Liver (tissue), 9 donors: ENCODE measurements around the gene SLC8A3. TPM values are rescaled to one million over a fixed set of nuclear protein-coding genes. Genes with fewer than 3 reads are reported as not detected.

ENCODE experiments used
- DNase-seq: peaks from one replicate; pipeline ENCODE4 v3.0.0-alpha.2; 2017; ENCODE audit warnings: low spot score
- H3K27ac ChIP-seq, 2 donors: one replicate each; pipeline ENCODE4 v1.7.0; 2013; ENCODE audit warnings: inconsistent platforms in 2 of 2, low read length in 2 of 2, control low read depth in 1 of 2, low read depth in 1 of 2, mild to moderate bottlenecking in 1 of 2
- H3K27me3 ChIP-seq, 4 donors: one replicate each; pipeline versions ENCODE4 v1.6.1 to v1.7.0; 2013; ENCODE audit warnings: low read length in 3 of 4, inconsistent platforms in 1 of 4, mild to moderate bottlenecking in 1 of 4, moderate library complexity in 1 of 4; ENCODE audit not compliant: control insufficient read depth in 4 of 4, insufficient read depth in 4 of 4
- H3K36me3 ChIP-seq, 4 donors: one replicate each; pipeline versions ENCODE4 v1.6.1 to v1.7.0; 2013; ENCODE audit warnings: low read length in 3 of 4, mild to moderate bottlenecking in 3 of 4, low read depth in 1 of 4, moderate library complexity in 1 of 4; ENCODE audit not compliant: control insufficient read depth in 4 of 4, insufficient read depth in 3 of 4
- H3K4me1 ChIP-seq, 4 donors: one replicate each; pipeline versions ENCODE4 v1.6.1 to v1.7.0; 2013; ENCODE audit warnings: low read length in 3 of 4, mild to moderate bottlenecking in 3 of 4, moderate library complexity in 1 of 4; ENCODE audit not compliant: control insufficient read depth in 4 of 4, insufficient read depth in 4 of 4
- H3K4me3 ChIP-seq, 3 donors: one replicate each; pipeline versions ENCODE4 v1.6.1 to v1.7.0; 2013; ENCODE audit warnings: low read length in 3 of 3, control low read depth in 1 of 3, low read depth in 1 of 3, mild to moderate bottlenecking in 1 of 3
- H3K9ac ChIP-seq, 2 donors: one replicate each; pipeline ENCODE4 v1.7.0; 2013; ENCODE audit warnings: low read length in 2 of 2, mild to moderate bottlenecking in 2 of 2, moderate library complexity in 2 of 2, control low read depth in 1 of 2, low read depth in 1 of 2
- H3K9me3 ChIP-seq, 4 donors: one replicate each; pipeline versions ENCODE4 v1.6.1 to v1.7.0; 2013; ENCODE audit warnings: low read length in 3 of 4; ENCODE audit not compliant: control insufficient read depth in 4 of 4
- EGR1 ChIP-seq, 2 donors: IDR thresholded peaks; 2 replicates each; pipeline ENCODE4 v1.6.1; 2016 to 2018; ENCODE audit warnings: antibody characterized with exemption in 2 of 2, low read depth in 2 of 2
- FOXA1 ChIP-seq: IDR thresholded peaks from 2 replicates; pipeline ENCODE4 v1.6.1; 2016; ENCODE audit warnings: antibody characterized with exemption
- FOXA2 ChIP-seq: IDR thresholded peaks from 2 replicates; pipeline ENCODE4 v1.6.1; 2016; ENCODE audit warnings: antibody characterized with exemption
- GABPA ChIP-seq, 2 donors: IDR thresholded peaks in 1 of 2; conservative IDR thresholded peaks in 1 of 2; 2 replicates each; pipeline ENCODE4 v1.6.1; 2016; ENCODE audit warnings: antibody characterized with exemption in 2 of 2, mild to moderate bottlenecking in 1 of 2, moderate library complexity in 1 of 2
- HNF4A ChIP-seq, 2 donors: conservative IDR thresholded peaks; 2 replicates each; pipeline ENCODE4 v1.6.1; 2016; ENCODE audit warnings: antibody characterized with exemption in 2 of 2, mild to moderate bottlenecking in 2 of 2
- HNF4G ChIP-seq: IDR thresholded peaks from 2 replicates; pipeline ENCODE4 v1.6.1; 2016; ENCODE audit warnings: antibody characterized with exemption
- JUND ChIP-seq, 2 donors: IDR thresholded peaks; 2 replicates each; pipeline ENCODE4 v1.6.1; 2016; ENCODE audit warnings: antibody characterized with exemption in 2 of 2
- NR2F2 ChIP-seq: IDR thresholded peaks from 2 replicates; pipeline ENCODE4 v1.6.1; 2016; ENCODE audit warnings: antibody characterized with exemption
- RAD21 ChIP-seq, 2 donors: IDR thresholded peaks; 2 replicates each; pipeline ENCODE4 v1.6.1; 2016; ENCODE audit warnings: antibody characterized with exemption in 2 of 2, mild to moderate bottlenecking in 2 of 2
- RXRA ChIP-seq, 2 donors: IDR thresholded peaks; 2 replicates each; pipeline ENCODE4 v1.6.1; 2017 to 2018; ENCODE audit warnings: antibody characterized with exemption in 2 of 2, mild to moderate bottlenecking in 1 of 2
- SP1 ChIP-seq: IDR thresholded peaks from 2 replicates; pipeline ENCODE4 v1.6.1; 2018; ENCODE audit warnings: antibody characterized with exemption, mild to moderate bottlenecking
- TAF1 ChIP-seq: conservative IDR thresholded peaks from 2 replicates; pipeline ENCODE4 v1.6.1; 2016; ENCODE audit warnings: antibody characterized with exemption, mild to moderate bottlenecking
- YY1 ChIP-seq: IDR thresholded peaks from 2 replicates; pipeline ENCODE4 v1.6.1; 2016; ENCODE audit warnings: antibody characterized with exemption, mild to moderate bottlenecking
- WGBS: extraction: QIAGEN DNeasy Blood & Tissue Kit; methylation state at CpG from one replicate; pipeline ENCODE4 v1.1.7; 2013; 5-methylcytosine and 5-hydroxymethylcytosine counted together
- polyA plus RNA-seq, 2 donors: library from polyadenylated mRNA; stranded (reverse) in 1 of 2; unstranded in 1 of 2; fragments of 200-250 nt in 1 of 2; fragments of >200 nt in 1 of 2; fragmentation: Nextera tagmentation in 1 of 2; extraction: Ambion mirVana in 1 of 2; gene quantifications; one replicate each; pipeline versions ENCODE4 v1.2.1 to v1.2.3, GENCODE V29; 2013 to 2015
- total RNA-seq, 2 donors: library from RNA; depleted of rRNA; stranded (reverse); fragments of >200 nt; gene quantifications; one replicate each; pipeline ENCODE4 v1.2.3, GENCODE V29; 2014
- TF ChIP-seq, protein P1 (sequence below): IDR thresholded peaks from 2 replicates; pipeline ENCODE4 v1.6.1; 2016; ENCODE audit warnings: antibody characterized with exemption, mild to moderate bottlenecking
- TF ChIP-seq, protein P2 (sequence below): IDR thresholded peaks from 2 replicates; pipeline ENCODE4 v1.6.1; 2016; ENCODE audit warnings: antibody characterized with exemption
- TF ChIP-seq, protein P3 (sequence below): IDR thresholded peaks from 2 replicates; pipeline ENCODE4 v1.6.1; 2016; ENCODE audit warnings: antibody characterized with exemption
- TF ChIP-seq, protein P4 (sequence below): IDR thresholded peaks from 2 replicates; pipeline ENCODE4 v1.6.1; 2016; ENCODE audit warnings: antibody characterized with exemption
- TF ChIP-seq, protein P5 (sequence below): fragments of 150-350 bp; IDR thresholded peaks from 2 replicates; pipeline ENCODE4 v1.5.1; 2017; ENCODE audit warnings: improper control_type of control experiment, low read depth, low read length; ENCODE audit not compliant: missing input control
- donor health status: healthy.
- donor health status: healthy.
- donor health status: healthy.
- donor health status: healthy.
- donor health status: healthy.

SLC8A3 gene
- total and polyA plus RNA-seq, 4 donors: 0.05 to 0.56 (median 0.10) TPM; not detected in 1

DNA sequence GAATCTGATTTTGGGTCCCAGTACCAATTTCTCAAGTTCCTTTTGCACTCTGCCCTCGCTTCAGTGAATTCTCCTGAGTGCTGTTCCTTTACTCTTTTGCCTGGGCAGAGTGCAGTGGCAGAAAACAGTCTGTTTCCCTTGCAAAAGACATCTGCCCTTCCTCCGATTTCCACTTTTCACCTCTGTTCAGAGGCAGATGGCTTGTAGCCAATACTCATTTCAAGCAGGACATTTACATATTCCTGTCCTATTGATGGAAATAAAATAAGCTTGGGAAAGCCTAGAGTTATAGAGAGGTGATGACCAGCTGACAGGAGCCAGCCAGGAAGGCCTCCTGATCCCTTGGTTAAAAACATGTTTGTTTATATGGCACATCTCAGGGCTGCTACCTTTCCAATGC, 111.0 kb downstream of the SLC8A3 start:
- WGBS: 71% methylated on average over 2 of the region's 2 CpGs
- H3K27me3 ChIP-seq: no peaks in the 10 kb centered on the region
- H3K4me1 ChIP-seq: no peaks in the 10 kb centered on the region
- H3K9ac ChIP-seq: no peak overlapping the region
- no peaks in the 10 kb centered on the region for H3K36me3 ChIP-seq
- H3K9me3 ChIP-seq: no peaks in the 10 kb centered on the region
- TF ChIP-seq JUND (IDR thresholded peaks at IDR 0.05): no peak
- H3K4me3 ChIP-seq: no peak overlapping the region
- no peak for DNase-seq
- no peak overlapping the region for H3K27ac ChIP-seq

DNA sequence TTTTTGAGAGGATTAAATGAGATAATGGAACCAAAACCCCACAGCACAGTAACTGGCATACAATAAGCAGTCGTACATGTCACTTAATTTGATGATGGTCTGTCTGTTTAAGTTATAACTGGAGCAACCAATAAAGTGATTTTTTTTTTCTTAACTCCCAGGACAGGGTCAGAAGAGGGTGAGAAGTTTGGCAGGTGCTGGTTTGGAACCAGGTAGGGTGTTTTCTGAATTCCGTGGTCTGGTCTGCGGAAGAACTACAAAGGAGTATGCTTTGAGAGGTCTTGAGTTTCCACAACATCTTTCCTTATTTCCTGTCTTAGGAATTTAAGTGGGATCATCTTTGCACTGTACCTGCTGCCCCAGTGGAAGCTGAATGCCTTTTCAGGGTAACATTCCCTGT, 111.7 kb downstream of the SLC8A3 start:
- Histone ChIP-seq H3K4me3 (no peak overlapping the region), H3K9ac (no peak overlapping the region), H3K27ac (no peak overlapping the region), H3K4me1 (no peaks in the 10 kb centered on the region), H3K27me3 (no peaks in the 10 kb centered on the region), H3K36me3 (no peaks in the 10 kb centered on the region), H3K9me3 (no peaks in the 10 kb centered on the region)
- 91% methylated on average over 3 of the region's 3 CpGs for WGBS
- DNase-seq: no peak
- TF ChIP-seq HNF4A (conservative IDR thresholded peaks at IDR 0.05): no peak
- no peak for TF ChIP-seq EGR1 (IDR thresholded peaks at IDR 0.05; ENCODE audit: low read depth in 2 of 2)
- no peak for TF ChIP-seq FOXA2
- TF ChIP-seq, protein P1, sequence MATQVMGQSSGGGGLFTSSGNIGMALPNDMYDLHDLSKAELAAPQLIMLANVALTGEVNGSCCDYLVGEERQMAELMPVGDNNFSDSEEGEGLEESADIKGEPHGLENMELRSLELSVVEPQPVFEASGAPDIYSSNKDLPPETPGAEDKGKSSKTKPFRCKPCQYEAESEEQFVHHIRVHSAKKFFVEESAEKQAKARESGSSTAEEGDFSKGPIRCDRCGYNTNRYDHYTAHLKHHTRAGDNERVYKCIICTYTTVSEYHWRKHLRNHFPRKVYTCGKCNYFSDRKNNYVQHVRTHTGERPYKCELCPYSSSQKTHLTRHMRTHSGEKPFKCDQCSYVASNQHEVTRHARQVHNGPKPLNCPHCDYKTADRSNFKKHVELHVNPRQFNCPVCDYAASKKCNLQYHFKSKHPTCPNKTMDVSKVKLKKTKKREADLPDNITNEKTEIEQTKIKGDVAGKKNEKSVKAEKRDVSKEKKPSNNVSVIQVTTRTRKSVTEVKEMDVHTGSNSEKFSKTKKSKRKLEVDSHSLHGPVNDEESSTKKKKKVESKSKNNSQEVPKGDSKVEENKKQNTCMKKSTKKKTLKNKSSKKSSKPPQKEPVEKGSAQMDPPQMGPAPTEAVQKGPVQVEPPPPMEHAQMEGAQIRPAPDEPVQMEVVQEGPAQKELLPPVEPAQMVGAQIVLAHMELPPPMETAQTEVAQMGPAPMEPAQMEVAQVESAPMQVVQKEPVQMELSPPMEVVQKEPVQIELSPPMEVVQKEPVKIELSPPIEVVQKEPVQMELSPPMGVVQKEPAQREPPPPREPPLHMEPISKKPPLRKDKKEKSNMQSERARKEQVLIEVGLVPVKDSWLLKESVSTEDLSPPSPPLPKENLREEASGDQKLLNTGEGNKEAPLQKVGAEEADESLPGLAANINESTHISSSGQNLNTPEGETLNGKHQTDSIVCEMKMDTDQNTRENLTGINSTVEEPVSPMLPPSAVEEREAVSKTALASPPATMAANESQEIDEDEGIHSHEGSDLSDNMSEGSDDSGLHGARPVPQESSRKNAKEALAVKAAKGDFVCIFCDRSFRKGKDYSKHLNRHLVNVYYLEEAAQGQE: no peak
- TF ChIP-seq HNF4G: no peak
- no peak for TF ChIP-seq GABPA (IDR thresholded peaks at IDR 0.05 in 1 of 2, conservative IDR thresholded peaks at IDR 0.05 in 1 of 2)
- no peak for TF ChIP-seq YY1
- no peak for TF ChIP-seq SP1
- TF ChIP-seq RXRA (IDR thresholded peaks at IDR 0.05): no peak
- no peak for TF ChIP-seq NR2F2
- TF ChIP-seq TAF1: no peak
- TF ChIP-seq, protein P2, sequence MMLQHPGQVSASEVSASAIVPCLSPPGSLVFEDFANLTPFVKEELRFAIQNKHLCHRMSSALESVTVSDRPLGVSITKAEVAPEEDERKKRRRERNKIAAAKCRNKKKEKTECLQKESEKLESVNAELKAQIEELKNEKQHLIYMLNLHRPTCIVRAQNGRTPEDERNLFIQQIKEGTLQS: no peak
- no peak for TF ChIP-seq JUND (IDR thresholded peaks at IDR 0.05)
- no peak for TF ChIP-seq RAD21 (IDR thresholded peaks at IDR 0.05)
- TF ChIP-seq, protein P3, sequence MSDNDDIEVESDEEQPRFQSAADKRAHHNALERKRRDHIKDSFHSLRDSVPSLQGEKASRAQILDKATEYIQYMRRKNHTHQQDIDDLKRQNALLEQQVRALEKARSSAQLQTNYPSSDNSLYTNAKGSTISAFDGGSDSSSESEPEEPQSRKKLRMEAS: no peak
- no peak for TF ChIP-seq FOXA1
- TF ChIP-seq, protein P4, sequence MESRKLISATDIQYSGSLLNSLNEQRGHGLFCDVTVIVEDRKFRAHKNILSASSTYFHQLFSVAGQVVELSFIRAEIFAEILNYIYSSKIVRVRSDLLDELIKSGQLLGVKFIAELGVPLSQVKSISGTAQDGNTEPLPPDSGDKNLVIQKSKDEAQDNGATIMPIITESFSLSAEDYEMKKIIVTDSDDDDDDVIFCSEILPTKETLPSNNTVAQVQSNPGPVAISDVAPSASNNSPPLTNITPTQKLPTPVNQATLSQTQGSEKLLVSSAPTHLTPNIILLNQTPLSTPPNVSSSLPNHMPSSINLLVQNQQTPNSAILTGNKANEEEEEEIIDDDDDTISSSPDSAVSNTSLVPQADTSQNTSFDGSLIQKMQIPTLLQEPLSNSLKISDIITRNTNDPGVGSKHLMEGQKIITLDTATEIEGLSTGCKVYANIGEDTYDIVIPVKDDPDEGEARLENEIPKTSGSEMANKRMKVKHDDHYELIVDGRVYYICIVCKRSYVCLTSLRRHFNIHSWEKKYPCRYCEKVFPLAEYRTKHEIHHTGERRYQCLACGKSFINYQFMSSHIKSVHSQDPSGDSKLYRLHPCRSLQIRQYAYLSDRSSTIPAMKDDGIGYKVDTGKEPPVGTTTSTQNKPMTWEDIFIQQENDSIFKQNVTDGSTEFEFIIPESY: no peak
- TF ChIP-seq, protein P5, sequence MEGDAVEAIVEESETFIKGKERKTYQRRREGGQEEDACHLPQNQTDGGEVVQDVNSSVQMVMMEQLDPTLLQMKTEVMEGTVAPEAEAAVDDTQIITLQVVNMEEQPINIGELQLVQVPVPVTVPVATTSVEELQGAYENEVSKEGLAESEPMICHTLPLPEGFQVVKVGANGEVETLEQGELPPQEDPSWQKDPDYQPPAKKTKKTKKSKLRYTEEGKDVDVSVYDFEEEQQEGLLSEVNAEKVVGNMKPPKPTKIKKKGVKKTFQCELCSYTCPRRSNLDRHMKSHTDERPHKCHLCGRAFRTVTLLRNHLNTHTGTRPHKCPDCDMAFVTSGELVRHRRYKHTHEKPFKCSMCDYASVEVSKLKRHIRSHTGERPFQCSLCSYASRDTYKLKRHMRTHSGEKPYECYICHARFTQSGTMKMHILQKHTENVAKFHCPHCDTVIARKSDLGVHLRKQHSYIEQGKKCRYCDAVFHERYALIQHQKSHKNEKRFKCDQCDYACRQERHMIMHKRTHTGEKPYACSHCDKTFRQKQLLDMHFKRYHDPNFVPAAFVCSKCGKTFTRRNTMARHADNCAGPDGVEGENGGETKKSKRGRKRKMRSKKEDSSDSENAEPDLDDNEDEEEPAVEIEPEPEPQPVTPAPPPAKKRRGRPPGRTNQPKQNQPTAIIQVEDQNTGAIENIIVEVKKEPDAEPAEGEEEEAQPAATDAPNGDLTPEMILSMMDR: no peak
